OCI-LY1 (cell line): Measurements from ENCODE around the gene GOLGA3.

ENCODE experiments used
- H2AFZ ChIP-seq: fragments of 200-600 bp; sonication (generic), shearing (Covaris generic); 2 replicates; pipeline ENCODE4 v1.6.0; 2014; ENCODE audit warnings: antibody characterized with exemption, mild to moderate bottlenecking, low read length
- H3F3A ChIP-seq: fragments of 200-600 bp; sonication (generic), shearing (Covaris generic); 2 replicates; pipeline ENCODE4 v1.6.0; 2014; ENCODE audit warnings: mild to moderate bottlenecking, antibody characterized with exemption, low read length, moderate library complexity; ENCODE audit not compliant: insufficient read depth
- H3K27ac ChIP-seq: fragments of 200-600 bp; sonication (generic); 2 replicates; pipeline ENCODE4 v1.5.1; 2014; ENCODE audit warnings: low read length, mixed run types, mild to moderate bottlenecking, low read depth; ENCODE audit not compliant: poor library complexity, severe bottlenecking
- H3K27me3 ChIP-seq: fragments of 200-600 bp; sonication (generic); 2 replicates; pipeline ENCODE4 v1.6.0; 2014; ENCODE audit warnings: antibody characterized with exemption, mild to moderate bottlenecking, low read length, moderate library complexity; ENCODE audit not compliant: insufficient read depth
- H3K36me3 ChIP-seq: fragments of 200-600 bp; sonication (generic); 2 replicates; pipeline ENCODE4 v1.6.1; 2014; ENCODE audit warnings: mild to moderate bottlenecking, antibody characterized with exemption, low read length, moderate library complexity, mixed read lengths; ENCODE audit not compliant: insufficient read depth
- H3K4me1 ChIP-seq: fragments of 200-600 bp; sonication (generic); 2 replicates; pipeline ENCODE4 v1.5.1; 2014; ENCODE audit warnings: mild to moderate bottlenecking, low read length, moderate library complexity; ENCODE audit not compliant: insufficient read depth, severe bottlenecking
- H3K4me2 ChIP-seq: fragments of 200-600 bp; sonication (generic), shearing (Covaris generic); 2 replicates; pipeline ENCODE4 v1.6.1; 2014; ENCODE audit warnings: low read length
- H3K4me3 ChIP-seq: fragments of 200-600 bp; sonication (generic); 2 replicates; pipeline ENCODE4 v1.5.1; 2014; ENCODE audit warnings: low read length, low read depth, mild to moderate bottlenecking, mixed read lengths; ENCODE audit not compliant: poor library complexity, severe bottlenecking
- H3K79me2 ChIP-seq: fragments of 200-600 bp; shearing (Covaris generic); 2 replicates; pipeline ENCODE4 v1.6.1; 2016; ENCODE audit warnings: mixed run types, low read length, mixed read lengths; ENCODE audit not compliant: insufficient read depth
- H3K9ac ChIP-seq: fragments of 200-600 bp; sonication (generic), shearing (Covaris generic); 2 replicates; pipeline ENCODE4 v1.6.1; 2014; ENCODE audit warnings: mild to moderate bottlenecking, low read length, mixed read lengths
- H3K9me2 ChIP-seq: fragments of 200-600 bp; sonication (generic), shearing (Covaris generic); 2 replicates; pipeline ENCODE4 v1.6.1; 2014; ENCODE audit warnings: low read depth, mild to moderate bottlenecking, low read length, mixed read lengths
- H3K9me3 ChIP-seq: fragments of 200-600 bp; shearing (Covaris generic); 2 replicates; pipeline ENCODE4 v1.6.1; 2014; ENCODE audit warnings: low read length, mixed read lengths
- H4K20me1 ChIP-seq: fragments of 200-600 bp; sonication (generic), shearing (Covaris generic); 2 replicates; pipeline ENCODE4 v1.6.0; 2016; ENCODE audit warnings: mild to moderate bottlenecking, low read length; ENCODE audit not compliant: insufficient read depth
- CTCF ChIP-seq: fragments of 200-600 bp; sonication (generic), shearing (Covaris generic); IDR thresholded peaks from 2 replicates; pipeline ENCODE4 v1.5.1; 2017; ENCODE audit warnings: mild to moderate bottlenecking, antibody characterized with exemption, low read length, moderate library complexity, mixed read lengths
- EZH2 ChIP-seq: fragments of 200-600 bp; sonication (generic), shearing (Covaris generic); IDR thresholded peaks from 2 replicates; pipeline ENCODE4 v1.8.0; 2017; ENCODE audit warnings: borderline replicate concordance, mixed run types, mild to moderate bottlenecking, antibody characterized with exemption, low read length, moderate library complexity, mixed read lengths

The GOLGA3 gene

GRCh38 chr12:132783917-132784531, 44.6 kb downstream of the GOLGA3 start:
- Histone ChIP-seq H2AFZ (no peak overlapping the region), H3K79me2 (no peaks in the 10 kb centered on the region), H3K27me3 (no peaks in the 10 kb centered on the region), H3K9ac (no peak overlapping the region), H3K27ac (no peak overlapping the region), H3K9me2 (no peaks in the 10 kb centered on the region), H3K4me2 (no peak overlapping the region), H4K20me1 (no peaks in the 10 kb centered on the region), H3F3A (no peaks in the 10 kb centered on the region), H3K36me3 (peaks cover 73% of the 10 kb centered on the region), H3K4me1 (no peaks in the 10 kb centered on the region), H3K9me3 (no peaks in the 10 kb centered on the region), H3K4me3 (no peak overlapping the region)
- no peak for TF ChIP-seq EZH2
- TF ChIP-seq CTCF = no peak

GRCh38 chr12:132781938-132782337, 46.7 kb downstream of the GOLGA3 start:
- Histone ChIP-seq H4K20me1 (no peaks in the 10 kb centered on the region), H3K4me2 (no peak overlapping the region), H2AFZ (no peak overlapping the region), H3K79me2 (no peaks in the 10 kb centered on the region), H3K4me1 (no peaks in the 10 kb centered on the region), H3K9me2 (no peaks in the 10 kb centered on the region), H3K27me3 (no peaks in the 10 kb centered on the region), H3K9me3 (no peaks in the 10 kb centered on the region), H3K9ac (no peak overlapping the region), H3K36me3 (peaks cover 83% of the 10 kb centered on the region), H3F3A (no peaks in the 10 kb centered on the region), H3K27ac (no peak overlapping the region), H3K4me3 (no peak overlapping the region)
- TF ChIP-seq CTCF = no peak
- no peak for TF ChIP-seq EZH2

- Histone ChIP-seq H3F3A (no peaks in the 10 kb centered on the region), H3K36me3 (peaks cover 88% of the 10 kb centered on the region), H3K9me3 (no peaks in the 10 kb centered on the region), H4K20me1 (no peaks in the 10 kb centered on the region), H3K27me3 (no peaks in the 10 kb centered on the region), H3K9me2 (no peaks in the 10 kb centered on the region), H3K4me2 (no peak overlapping the region), H3K4me3 (no peak overlapping the region), H3K27ac (no peak overlapping the region), H2AFZ (no peak overlapping the region), H3K79me2 (no peaks in the 10 kb centered on the region), H3K4me1 (no peaks in the 10 kb centered on the region), H3K9ac (no peak overlapping the region)
- no peak for TF ChIP-seq EZH2
- no peak for TF ChIP-seq CTCF
Observed at GRCh38 chr12:132779781-132780353, 48.8 kb downstream of the GOLGA3 start.
